WTC11 (cell line): ENCODE measurements around the gene FBLN2. TPM values are rescaled to one million over a fixed set of nuclear protein-coding genes. Genes with fewer than 3 reads are reported as not detected.

Experiments
- ATAC-seq: fragments of 200-7000 bp; cut with Tn5 transposase; 2 replicates; pipeline ENCODE4 v1.10.0; 2021; ENCODE audit warnings: mild to moderate bottlenecking, moderate library complexity
- CTCF ChIA-PET: fragments of 300-600 bp; sonication (Branson Sonifier 250); formaldehyde crosslinking; loops from one replicate; lab custom pipeline; 2021; ENCODE audit warnings: antibody characterized with exemption; lab: Charles Lee
- POLR2A ChIA-PET: fragments of 350-600 bp; sonication (Branson Sonifier 250); formaldehyde crosslinking; loops from one replicate; lab custom pipeline; 2021; ENCODE audit warnings: antibody characterized with exemption; lab: Charles Lee
- DNase-seq: peaks from one replicate; pipeline ENCODE4 v3.0.0; 2021; ENCODE audit warnings: low spot score
- H3K27ac Mint-ChIP-seq: 2 replicates; pipeline ENCODE4 v1.8.0; 2021; ENCODE audit warnings: mixed read lengths
- H3K27me3 Mint-ChIP-seq: 2 replicates; pipeline ENCODE4 v1.8.0; 2021; ENCODE audit warnings: low read depth, mild to moderate bottlenecking, moderate library complexity, mixed read lengths
- H3K36me3 Mint-ChIP-seq: 2 replicates; pipeline ENCODE4 v1.8.0; 2021; ENCODE audit warnings: mixed read lengths
- H3K4me1 Mint-ChIP-seq: 2 replicates; pipeline ENCODE4 v1.8.0; 2022; ENCODE audit warnings: mixed read lengths
- H3K4me3 Mint-ChIP-seq: 2 replicates; pipeline ENCODE4 v1.8.0; 2021; ENCODE audit warnings: mild to moderate bottlenecking, moderate library complexity, mixed read lengths
- H3K9me3 Mint-ChIP-seq: 2 replicates; pipeline ENCODE4 v1.8.0; 2021; ENCODE audit warnings: mixed read lengths
- ATF1 ChIP-seq: sonication (generic); formaldehyde crosslinking; IDR thresholded peaks from 2 replicates; pipeline ENCODE4 v1.8.1; 2023; ENCODE audit warnings: mild to moderate bottlenecking, moderate library complexity, missing genetic modification reagents
- ESRRA ChIP-seq: sonication (generic); formaldehyde crosslinking; IDR thresholded peaks from 2 replicates; pipeline ENCODE4 v1.8.1; 2022; ENCODE audit warnings: mild to moderate bottlenecking, missing genetic modification reagents, borderline replicate concordance
- ETV6 ChIP-seq: sonication (generic); formaldehyde crosslinking; IDR thresholded peaks from 2 replicates; pipeline ENCODE4 v1.8.1; 2022; ENCODE audit warnings: mild to moderate bottlenecking, missing genetic modification reagents
- FOXK1 ChIP-seq: sonication (generic); formaldehyde crosslinking; IDR thresholded peaks from 2 replicates; pipeline ENCODE4 v1.8.0; 2022; ENCODE audit warnings: mild to moderate bottlenecking, moderate library complexity, missing genetic modification reagents
- IRF2 ChIP-seq: sonication (generic); formaldehyde crosslinking; IDR thresholded peaks from 2 replicates; pipeline ENCODE4 v1.8.0; 2022; ENCODE audit warnings: low read depth, missing genetic modification reagents, borderline replicate concordance
- NFE2L1 ChIP-seq: sonication (generic); formaldehyde crosslinking; IDR thresholded peaks from 2 replicates; pipeline ENCODE4 v1.8.1; 2023; ENCODE audit warnings: missing genetic modification reagents
- NFYB ChIP-seq: sonication (generic); formaldehyde crosslinking; conservative IDR thresholded peaks from 2 replicates; pipeline ENCODE4 v1.8.0; 2022; ENCODE audit warnings: low read depth, missing genetic modification reagents
- NR1H2 ChIP-seq: sonication (generic); formaldehyde crosslinking; IDR thresholded peaks from 2 replicates; pipeline ENCODE4 v1.9.0; 2021; ENCODE audit warnings: mild to moderate bottlenecking, moderate library complexity, missing genetic modification reagents
- RORB ChIP-seq: fragments of 250-450 bp; sonication (Bioruptor Pico); IDR thresholded peaks from 2 replicates; pipeline ENCODE4 v1.9.0; 2021; ENCODE audit warnings: mild to moderate bottlenecking
- SOX15 ChIP-seq: fragments of 250-450 bp; sonication (Bioruptor Pico); IDR thresholded peaks from 2 replicates; pipeline ENCODE4 v1.9.0; 2021; ENCODE audit warnings: mild to moderate bottlenecking
- SP1 ChIP-seq: sonication (generic); formaldehyde crosslinking; conservative IDR thresholded peaks from 2 replicates; pipeline ENCODE4 v1.8.1; 2022; ENCODE audit warnings: missing genetic modification reagents
- TCF7 ChIP-seq: sonication (generic); formaldehyde crosslinking; IDR thresholded peaks from 2 replicates; pipeline ENCODE4 v1.8.0; 2022; ENCODE audit warnings: mild to moderate bottlenecking, low read depth, missing genetic modification reagents, moderate library complexity
- TEAD1 ChIP-seq: sonication (generic); formaldehyde crosslinking; IDR thresholded peaks from 2 replicates; pipeline ENCODE4 v1.8.0; 2022; ENCODE audit warnings: mild to moderate bottlenecking, missing genetic modification reagents
- TP53 ChIP-seq: sonication (generic); formaldehyde crosslinking; IDR thresholded peaks from 2 replicates; pipeline ENCODE4 v1.8.1; 2023; ENCODE audit warnings: mild to moderate bottlenecking, missing genetic modification reagents
- ZNF121 ChIP-seq: sonication (generic); formaldehyde crosslinking; IDR thresholded peaks from 2 replicates; pipeline ENCODE4 v1.8.0; 2023; ENCODE audit warnings: missing genetic modification reagents
- ZNF138 ChIP-seq: sonication (generic); formaldehyde crosslinking; conservative IDR thresholded peaks from 2 replicates; pipeline ENCODE4 v1.8.1; 2022; ENCODE audit warnings: mild to moderate bottlenecking, moderate library complexity, missing genetic modification reagents
- ZNF219 ChIP-seq: sonication (generic); formaldehyde crosslinking; IDR thresholded peaks from 2 replicates; pipeline ENCODE4 v1.8.0; 2023; ENCODE audit warnings: missing genetic modification reagents, mild to moderate bottlenecking, borderline replicate concordance
- ZNF396 ChIP-seq: fragments of 250-450 bp; sonication (Bioruptor Pico); IDR thresholded peaks from 2 replicates; pipeline ENCODE4 v1.8.0; 2021; ENCODE audit warnings: mild to moderate bottlenecking, moderate library complexity, borderline replicate concordance
- ZNF423 ChIP-seq: fragments of 250-450 bp; sonication (Bioruptor Pico); IDR thresholded peaks from 2 replicates; pipeline ENCODE4 v2.1.2; 2022; ENCODE audit warnings: mild to moderate bottlenecking, moderate library complexity
- total RNA-seq: library from RNA; stranded (reverse); gene quantifications from 3 replicates; pipeline ENCODE4 v1.2.3, GENCODE V29; 2021
- TF ChIP-seq, protein P1 (sequence below): sonication (generic); formaldehyde crosslinking; IDR thresholded peaks from 2 replicates; pipeline ENCODE4 v1.8.1; 2023; ENCODE audit warnings: mild to moderate bottlenecking, moderate library complexity, missing genetic modification reagents
- TF ChIP-seq, protein P2 (sequence below): sonication (generic); formaldehyde crosslinking; conservative IDR thresholded peaks from 2 replicates; pipeline ENCODE4 v1.8.1; 2023; ENCODE audit warnings: mild to moderate bottlenecking, low read depth, missing genetic modification reagents, moderate library complexity
- TF ChIP-seq, protein P3 (sequence below): fragments of 250-450 bp; sonication (Bioruptor Pico); IDR thresholded peaks from 2 replicates; pipeline ENCODE4 v2.1.2; 2022; ENCODE audit warnings: mild to moderate bottlenecking, moderate library complexity
- TF ChIP-seq, protein P4 (sequence below): sonication (generic); formaldehyde crosslinking; IDR thresholded peaks from 2 replicates; pipeline ENCODE4 v1.8.0; 2022; ENCODE audit warnings: mild to moderate bottlenecking, missing genetic modification reagents
- TF ChIP-seq, protein P5 (sequence below): sonication (generic); formaldehyde crosslinking; IDR thresholded peaks from 2 replicates; pipeline ENCODE4 v1.8.0; 2022; ENCODE audit warnings: mild to moderate bottlenecking, missing genetic modification reagents

Gene FBLN2
- total RNA-seq, 1 experiment from 2014 or later = 20.7 TPM

DNA sequence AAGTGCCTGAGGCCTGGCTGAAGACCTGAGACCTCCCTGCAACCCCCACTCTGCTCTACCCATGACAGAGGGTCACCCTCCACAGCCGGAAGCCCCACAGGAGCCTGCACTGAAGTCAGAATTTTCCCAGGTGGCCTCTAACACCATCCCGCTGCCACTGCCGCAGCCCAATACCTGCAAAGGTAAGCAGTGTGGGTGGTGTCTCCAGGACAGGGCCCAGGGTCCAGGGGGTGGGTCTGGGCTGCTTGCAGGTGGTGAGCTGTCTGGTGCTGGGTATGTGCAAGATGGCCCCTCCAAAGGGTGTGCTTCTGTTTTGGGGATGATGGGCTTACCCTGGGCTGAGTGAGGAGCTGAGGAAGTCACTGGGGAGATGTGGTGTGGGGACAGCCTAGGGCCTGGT, 69.9 kb downstream of the FBLN2 start (continued):
- TF ChIP-seq, protein P1, sequence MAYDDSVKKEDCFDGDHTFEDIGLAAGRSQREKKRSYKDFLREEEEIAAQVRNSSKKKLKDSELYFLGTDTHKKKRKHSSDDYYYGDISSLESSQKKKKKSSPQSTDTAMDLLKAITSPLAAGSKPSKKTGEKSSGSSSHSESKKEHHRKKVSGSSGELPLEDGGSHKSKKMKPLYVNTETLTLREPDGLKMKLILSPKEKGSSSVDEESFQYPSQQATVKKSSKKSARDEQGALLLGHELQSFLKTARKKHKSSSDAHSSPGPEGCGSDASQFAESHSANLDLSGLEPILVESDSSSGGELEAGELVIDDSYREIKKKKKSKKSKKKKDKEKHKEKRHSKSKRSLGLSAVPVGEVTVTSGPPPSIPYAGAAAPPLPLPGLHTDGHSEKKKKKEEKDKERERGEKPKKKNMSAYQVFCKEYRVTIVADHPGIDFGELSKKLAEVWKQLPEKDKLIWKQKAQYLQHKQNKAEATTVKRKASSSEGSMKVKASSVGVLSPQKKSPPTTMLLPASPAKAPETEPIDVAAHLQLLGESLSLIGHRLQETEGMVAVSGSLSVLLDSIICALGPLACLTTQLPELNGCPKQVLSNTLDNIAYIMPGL = no peak
- TF ChIP-seq, protein P2, sequence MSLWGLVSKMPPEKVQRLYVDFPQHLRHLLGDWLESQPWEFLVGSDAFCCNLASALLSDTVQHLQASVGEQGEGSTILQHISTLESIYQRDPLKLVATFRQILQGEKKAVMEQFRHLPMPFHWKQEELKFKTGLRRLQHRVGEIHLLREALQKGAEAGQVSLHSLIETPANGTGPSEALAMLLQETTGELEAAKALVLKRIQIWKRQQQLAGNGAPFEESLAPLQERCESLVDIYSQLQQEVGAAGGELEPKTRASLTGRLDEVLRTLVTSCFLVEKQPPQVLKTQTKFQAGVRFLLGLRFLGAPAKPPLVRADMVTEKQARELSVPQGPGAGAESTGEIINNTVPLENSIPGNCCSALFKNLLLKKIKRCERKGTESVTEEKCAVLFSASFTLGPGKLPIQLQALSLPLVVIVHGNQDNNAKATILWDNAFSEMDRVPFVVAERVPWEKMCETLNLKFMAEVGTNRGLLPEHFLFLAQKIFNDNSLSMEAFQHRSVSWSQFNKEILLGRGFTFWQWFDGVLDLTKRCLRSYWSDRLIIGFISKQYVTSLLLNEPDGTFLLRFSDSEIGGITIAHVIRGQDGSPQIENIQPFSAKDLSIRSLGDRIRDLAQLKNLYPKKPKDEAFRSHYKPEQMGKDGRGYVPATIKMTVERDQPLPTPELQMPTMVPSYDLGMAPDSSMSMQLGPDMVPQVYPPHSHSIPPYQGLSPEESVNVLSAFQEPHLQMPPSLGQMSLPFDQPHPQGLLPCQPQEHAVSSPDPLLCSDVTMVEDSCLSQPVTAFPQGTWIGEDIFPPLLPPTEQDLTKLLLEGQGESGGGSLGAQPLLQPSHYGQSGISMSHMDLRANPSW (CRISPR knock-in tag) = no peak
- TF ChIP-seq NFYB (CRISPR knock-in tag) (no peak), ESRRA (CRISPR knock-in tag) (no peak), ZNF219 (no peak)
- TF ChIP-seq, protein P3, sequence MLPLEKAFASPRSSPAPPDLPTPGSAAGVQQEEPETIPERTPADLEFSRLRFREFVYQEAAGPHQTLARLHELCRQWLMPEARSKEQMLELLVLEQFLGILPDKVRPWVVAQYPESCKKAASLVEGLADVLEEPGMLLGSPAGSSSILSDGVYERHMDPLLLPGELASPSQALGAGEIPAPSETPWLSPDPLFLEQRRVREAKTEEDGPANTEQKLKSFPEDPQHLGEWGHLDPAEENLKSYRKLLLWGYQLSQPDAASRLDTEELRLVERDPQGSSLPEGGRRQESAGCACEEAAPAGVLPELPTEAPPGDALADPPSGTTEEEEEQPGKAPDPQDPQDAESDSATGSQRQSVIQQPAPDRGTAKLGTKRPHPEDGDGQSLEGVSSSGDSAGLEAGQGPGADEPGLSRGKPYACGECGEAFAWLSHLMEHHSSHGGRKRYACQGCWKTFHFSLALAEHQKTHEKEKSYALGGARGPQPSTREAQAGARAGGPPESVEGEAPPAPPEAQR = no peak
- TF ChIP-seq, all 79 proteins: peak for 0

DNA sequence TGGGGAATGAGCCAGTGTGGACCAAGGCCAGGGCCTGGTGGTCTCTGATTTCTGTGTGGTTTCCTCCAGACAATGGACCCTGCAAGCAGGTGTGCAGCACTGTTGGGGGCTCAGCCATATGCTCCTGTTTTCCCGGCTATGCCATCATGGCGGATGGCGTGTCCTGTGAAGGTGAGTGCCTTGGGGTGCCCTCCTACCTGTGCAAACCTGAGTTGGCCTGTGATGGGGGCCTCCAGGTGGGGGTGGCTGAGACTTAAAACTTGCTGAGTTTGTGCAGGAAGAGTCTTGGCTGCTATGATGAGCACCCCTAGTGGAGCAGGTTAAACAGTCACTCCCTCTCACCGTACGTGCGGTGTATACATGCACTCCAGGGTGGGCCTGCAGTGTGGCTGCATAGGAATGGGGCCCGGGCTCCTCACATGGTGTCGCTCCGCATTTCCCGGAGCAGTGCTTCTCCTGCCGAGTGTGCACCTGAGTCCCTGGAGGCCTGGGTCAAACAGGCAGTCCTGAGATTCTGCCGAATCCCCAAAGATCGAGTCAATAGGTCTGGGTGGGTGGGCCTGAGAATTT, 70.8 kb downstream of the FBLN2 start:
- no peaks in the 10 kb centered on the region for H3K27me3 Mint-ChIP-seq
- no peak for TF ChIP-seq IRF2 (CRISPR knock-in tag)
- TF ChIP-seq TP53 (CRISPR knock-in tag) = no peak
- TF ChIP-seq ZNF396 (CRISPR knock-in tag) = no peak
- TF ChIP-seq ATF1 = no peak
- TF ChIP-seq TCF7 = no peak
- TF ChIP-seq FOXK1 (CRISPR knock-in tag) = no peak
- no peak for TF ChIP-seq ZNF423 (CRISPR knock-in tag)
- TF ChIP-seq, protein P4, sequence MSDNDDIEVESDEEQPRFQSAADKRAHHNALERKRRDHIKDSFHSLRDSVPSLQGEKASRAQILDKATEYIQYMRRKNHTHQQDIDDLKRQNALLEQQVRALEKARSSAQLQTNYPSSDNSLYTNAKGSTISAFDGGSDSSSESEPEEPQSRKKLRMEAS (CRISPR knock-in tag) = no peak
- TF ChIP-seq, protein P5, sequence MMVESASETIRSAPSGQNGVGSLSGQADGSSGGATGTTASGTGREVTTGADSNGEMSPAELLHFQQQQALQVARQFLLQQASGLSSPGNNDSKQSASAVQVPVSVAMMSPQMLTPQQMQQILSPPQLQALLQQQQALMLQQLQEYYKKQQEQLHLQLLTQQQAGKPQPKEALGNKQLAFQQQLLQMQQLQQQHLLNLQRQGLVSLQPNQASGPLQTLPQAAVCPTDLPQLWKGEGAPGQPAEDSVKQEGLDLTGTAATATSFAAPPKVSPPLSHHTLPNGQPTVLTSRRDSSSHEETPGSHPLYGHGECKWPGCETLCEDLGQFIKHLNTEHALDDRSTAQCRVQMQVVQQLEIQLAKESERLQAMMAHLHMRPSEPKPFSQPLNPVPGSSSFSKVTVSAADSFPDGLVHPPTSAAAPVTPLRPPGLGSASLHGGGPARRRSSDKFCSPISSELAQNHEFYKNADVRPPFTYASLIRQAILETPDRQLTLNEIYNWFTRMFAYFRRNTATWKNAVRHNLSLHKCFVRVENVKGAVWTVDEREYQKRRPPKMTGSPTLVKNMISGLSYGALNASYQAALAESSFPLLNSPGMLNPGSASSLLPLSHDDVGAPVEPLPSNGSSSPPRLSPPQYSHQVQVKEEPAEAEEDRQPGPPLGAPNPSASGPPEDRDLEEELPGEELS (CRISPR knock-in tag) = no peak
- TF ChIP-seq ETV6 (CRISPR knock-in tag) = no peak
- no peak for TF ChIP-seq ESRRA (CRISPR knock-in tag)
- TF ChIP-seq SOX15 (CRISPR knock-in tag) = no peak
- TF ChIP-seq SP1 (CRISPR knock-in tag) = no peak
- no peak for TF ChIP-seq TEAD1 (CRISPR knock-in tag)
- TF ChIP-seq NR1H2 (CRISPR knock-in tag) = no peak
- TF ChIP-seq NFE2L1 = no peak
- no peak for TF ChIP-seq ZNF138 (CRISPR knock-in tag)
- no peak for TF ChIP-seq RORB (CRISPR knock-in tag)
- TF ChIP-seq ZNF121 (CRISPR knock-in tag) = no peak
- DNase-seq = no peak
- CTCF ChIA-PET = interaction anchor here (1.2 kb wide), 1 partner anchor 50 kb away, joined by 3 read pairs; no protein-coding TSS in a partner anchor
- peak; percentile 41 for ATAC-seq
- H3K4me1 Mint-ChIP-seq = no peaks in the 10 kb centered on the region; the same call in 1 of the 2 replicates
- H3K9me3 Mint-ChIP-seq = peaks cover 7% of the 10 kb centered on the region
- H3K36me3 Mint-ChIP-seq = no peaks in the 10 kb centered on the region; the same call in 1 of the 2 replicates
- POLR2A ChIA-PET = no interaction called here
- H3K27ac Mint-ChIP-seq = no peak overlapping the region
- H3K4me3 Mint-ChIP-seq = no peak overlapping the region
